ENCODE results near the gene TTC39B. TPM values are rescaled to one million over a fixed set of nuclear protein-coding genes. Genes with fewer than 3 reads are reported as not detected.

Gene TTC39B
- polyA plus RNA-seq, 1 donor from 2014 or later = 0.36 TPM

- H3K27me3 Mint-ChIP-seq = peaks cover 1% of the 10 kb centered on the region
- H3K9me3 Mint-ChIP-seq = no peaks in the 10 kb centered on the region
- H3K4me1 Mint-ChIP-seq = no peaks in the 10 kb centered on the region
- H3K36me3 Mint-ChIP-seq = no peaks in the 10 kb centered on the region
- no peak overlapping the region for H3K27ac Mint-ChIP-seq
- H3K4me3 Mint-ChIP-seq = no peak overlapping the region
Observed at GRCh38 chr9:15161753-15162152, 145.3 kb downstream of the TTC39B start.

GRCh38 chr9:15160673-15161072 is 146.3 kb downstream of the TTC39B start:
- peak overlapping the region in 1 of 3 donors; percentile 14 for H3K27ac Mint-ChIP-seq
- no peak overlapping the region for H3K4me3 Mint-ChIP-seq
- no peaks in the 10 kb centered on the region for H3K9me3 Mint-ChIP-seq
- H3K36me3 Mint-ChIP-seq = no peaks in the 10 kb centered on the region
- no peaks in the 10 kb centered on the region for H3K4me1 Mint-ChIP-seq
- H3K27me3 Mint-ChIP-seq = peaks cover 4% of the 10 kb centered on the region

GRCh38 chr9:15158064-15158463 is 149.0 kb downstream of the TTC39B start:
- peaks cover 16% of the 10 kb centered on the region for H3K27me3 Mint-ChIP-seq
- no peak overlapping the region for H3K27ac Mint-ChIP-seq
- H3K36me3 Mint-ChIP-seq = no peaks in the 10 kb centered on the region

GRCh38 chr9:15157381-15157780 is 149.6 kb downstream of the TTC39B start:
- H3K27me3 Mint-ChIP-seq = peaks cover 16% of the 10 kb centered on the region
- H3K9me3 Mint-ChIP-seq = no peaks in the 10 kb centered on the region
- H3K4me3 Mint-ChIP-seq = no peak overlapping the region
- H3K27ac Mint-ChIP-seq = no peak overlapping the region
- no peaks in the 10 kb centered on the region for H3K4me1 Mint-ChIP-seq
- no peaks in the 10 kb centered on the region for H3K36me3 Mint-ChIP-seq

More at GRCh38 chr9:15158064-15158463, 149.0 kb downstream of the TTC39B start:
- no peaks in the 10 kb centered on the region for H3K9me3 Mint-ChIP-seq
- no peak overlapping the region for H3K4me3 Mint-ChIP-seq
- no peaks in the 10 kb centered on the region for H3K4me1 Mint-ChIP-seq

- Mint-ChIP-seq H3K27ac (no peak overlapping the region), H3K27me3 (peaks cover 15% of the 10 kb centered on the region), H3K4me1 (no peaks in the 10 kb centered on the region), H3K9me3 (no peaks in the 10 kb centered on the region), H3K36me3 (no peaks in the 10 kb centered on the region), H3K4me3 (no peak overlapping the region)
Observed at GRCh38 chr9:15156241-15156640, 150.8 kb downstream of the TTC39B start.

GRCh38 chr9:15155826-15156225 is 151.2 kb downstream of the TTC39B start:
- no peaks in the 10 kb centered on the region for H3K9me3 Mint-ChIP-seq
- no peak overlapping the region for H3K4me3 Mint-ChIP-seq
- no peak overlapping the region for H3K27ac Mint-ChIP-seq
- H3K4me1 Mint-ChIP-seq = no peaks in the 10 kb centered on the region
- H3K36me3 Mint-ChIP-seq = no peaks in the 10 kb centered on the region
- peaks cover 15% of the 10 kb centered on the region for H3K27me3 Mint-ChIP-seq

- Mint-ChIP-seq H3K27ac (no peak overlapping the region), H3K27me3 (peaks cover 16% of the 10 kb centered on the region), H3K36me3 (no peaks in the 10 kb centered on the region), H3K4me3 (no peak overlapping the region), H3K4me1 (no peaks in the 10 kb centered on the region), H3K9me3 (no peaks in the 10 kb centered on the region)
Observed at GRCh38 chr9:15155323-15155722, 151.7 kb downstream of the TTC39B start.

- Mint-ChIP-seq H3K27me3 (peaks cover 18% of the 10 kb centered on the region), H3K27ac (no peak overlapping the region), H3K4me3 (no peak overlapping the region), H3K36me3 (no peaks in the 10 kb centered on the region), H3K9me3 (no peaks in the 10 kb centered on the region), H3K4me1 (no peaks in the 10 kb centered on the region)
Observed at GRCh38 chr9:15154677-15155076, 152.3 kb downstream of the TTC39B start.

GRCh38 chr9:15153961-15154360 is 153.1 kb downstream of the TTC39B start:
- Mint-ChIP-seq H3K9me3 (no peaks in the 10 kb centered on the region), H3K27ac (no peak overlapping the region), H3K27me3 (peaks cover 18% of the 10 kb centered on the region)

GRCh38 chr9:15150939-15151338 is 156.1 kb downstream of the TTC39B start:
- H3K27ac Mint-ChIP-seq = no peak overlapping the region
- H3K36me3 Mint-ChIP-seq = no peaks in the 10 kb centered on the region
- H3K27me3 Mint-ChIP-seq = peaks cover 15% of the 10 kb centered on the region
- no peak overlapping the region for H3K4me3 Mint-ChIP-seq
- no peaks in the 10 kb centered on the region for H3K4me1 Mint-ChIP-seq
- H3K9me3 Mint-ChIP-seq = no peaks in the 10 kb centered on the region

More at GRCh38 chr9:15153961-15154360, 153.1 kb downstream of the TTC39B start:
- no peaks in the 10 kb centered on the region for H3K4me1 Mint-ChIP-seq
- no peak overlapping the region for H3K4me3 Mint-ChIP-seq
- H3K36me3 Mint-ChIP-seq = no peaks in the 10 kb centered on the region

- Mint-ChIP-seq H3K27ac (no peak overlapping the region), H3K27me3 (peaks cover 17% of the 10 kb centered on the region), H3K9me3 (no peaks in the 10 kb centered on the region), H3K4me1 (no peaks in the 10 kb centered on the region), H3K4me3 (no peak overlapping the region), H3K36me3 (no peaks in the 10 kb centered on the region)
Observed at GRCh38 chr9:15149450-15149849, 157.6 kb downstream of the TTC39B start.

GRCh38 chr9:15146268-15146700 is 160.7 kb downstream of the TTC39B start:
- Mint-ChIP-seq H3K4me3 (no peak overlapping the region), H3K4me1 (no peaks in the 10 kb centered on the region), H3K36me3 (no peaks in the 10 kb centered on the region), H3K27ac (no peak overlapping the region), H3K9me3 (no peaks in the 10 kb centered on the region), H3K27me3 (peaks cover 7% of the 10 kb centered on the region)

GRCh38 chr9:15144622-15145061 is 162.4 kb downstream of the TTC39B start:
- Mint-ChIP-seq H3K4me1 (no peaks in the 10 kb centered on the region), H3K36me3 (no peaks in the 10 kb centered on the region), H3K27ac (no peak overlapping the region), H3K9me3 (no peaks in the 10 kb centered on the region), H3K27me3 (peaks cover 4% of the 10 kb centered on the region), H3K4me3 (peak overlapping the region in 1 of 4 donors; percentile 14)

GRCh38 chr9:15142878-15143534 is 164.0 kb downstream of the TTC39B start:
- no peaks in the 10 kb centered on the region for H3K4me1 Mint-ChIP-seq
- H3K27me3 Mint-ChIP-seq = peaks cover 4% of the 10 kb centered on the region
- no peak overlapping the region for H3K27ac Mint-ChIP-seq
- no peaks in the 10 kb centered on the region for H3K9me3 Mint-ChIP-seq
- H3K4me3 Mint-ChIP-seq = no peak overlapping the region
- H3K36me3 Mint-ChIP-seq = no peaks in the 10 kb centered on the region

GRCh38 chr9:15140051-15140450 is 167.0 kb downstream of the TTC39B start:
- peaks cover 0 to 4% (median 3%) of the 10 kb centered on the region in 3 donors for H3K4me1 Mint-ChIP-seq
- H3K27me3 Mint-ChIP-seq = peaks cover 4% of the 10 kb centered on the region
- H3K9me3 Mint-ChIP-seq = no peaks in the 10 kb centered on the region
- no peak overlapping the region for H3K4me3 Mint-ChIP-seq
- no peaks in the 10 kb centered on the region for H3K36me3 Mint-ChIP-seq
- no peak overlapping the region for H3K27ac Mint-ChIP-seq

- H3K4me3 Mint-ChIP-seq = no peak overlapping the region
- H3K4me1 Mint-ChIP-seq = peaks cover 0 to 5% (median 3%) of the 10 kb centered on the region in 3 donors
- peaks cover 4% of the 10 kb centered on the region for H3K27me3 Mint-ChIP-seq
- H3K27ac Mint-ChIP-seq = no peak overlapping the region
- H3K36me3 Mint-ChIP-seq = no peaks in the 10 kb centered on the region
- H3K9me3 Mint-ChIP-seq = no peaks in the 10 kb centered on the region
Observed at GRCh38 chr9:15139469-15139868, 167.5 kb downstream of the TTC39B start.

Data from IgD-negative memory B cell (primary cell).